GM23338 (cell line): Measurements from ENCODE around the gene DDX18. TPM values are rescaled to one million over a fixed set of nuclear protein-coding genes. Genes with fewer than 3 reads are reported as not detected.
A peak's percentile ranks its signal among the peaks of the same experiment; 100 is the strongest.

Source experiments
- ATAC-seq: fragments of 200-7000 bp; cut with Tn5 transposase; 3 replicates; pipeline ENCODE4 v1.9.1; 2020
- DNase-seq: peaks from one replicate; pipeline ENCODE4 v3.0.0-alpha.2; 2015; ENCODE audit warnings: low spot score
- H2AFZ ChIP-seq: fragments of 200-600 bp; sonication (generic); 2 replicates; pipeline ENCODE4 v1.8.0; 2016; ENCODE audit warnings: antibody characterized with exemption, mild to moderate bottlenecking, moderate library complexity
- H3F3A ChIP-seq: fragments of 200-600 bp; sonication (generic); replicated peaks from 2 replicates; pipeline ENCODE4 v1.8.0; 2017; ENCODE audit warnings: antibody characterized with exemption, mixed run types, low read depth
- H3K27ac ChIP-seq: fragments of 200-600 bp; sonication (generic); 2 replicates; pipeline ENCODE4 v1.6.1; 2016; ENCODE audit warnings: low read depth
- H3K27me3 ChIP-seq: fragments of 200-600 bp; sonication (generic); 2 replicates; pipeline ENCODE4 v1.8.0; 2016; ENCODE audit warnings: mild to moderate bottlenecking, mixed run types, moderate library complexity; ENCODE audit not compliant: insufficient read depth
- H3K36me3 ChIP-seq: fragments of 200-600 bp; sonication (generic); 2 replicates; pipeline ENCODE4 v1.8.0; 2016; ENCODE audit warnings: mild to moderate bottlenecking; ENCODE audit not compliant: insufficient read depth
- H3K4me1 ChIP-seq: fragments of 200-600 bp; sonication (generic); 2 replicates; pipeline ENCODE4 v1.8.0; 2016; ENCODE audit warnings: mild to moderate bottlenecking, moderate library complexity; ENCODE audit not compliant: insufficient read depth
- H3K4me2 ChIP-seq: fragments of 200-600 bp; sonication (generic); 2 replicates; pipeline ENCODE4 v1.7.1; 2017; ENCODE audit warnings: mixed run types
- H3K4me3 ChIP-seq: fragments of 200-600 bp; sonication (generic); 2 replicates; pipeline ENCODE4 v1.6.1; 2016; ENCODE audit warnings: mixed run types
- H3K79me2 ChIP-seq: fragments of 200-600 bp; sonication (generic); replicated peaks from 2 replicates; pipeline ENCODE4 v1.8.0; 2017; ENCODE audit warnings: mild to moderate bottlenecking; ENCODE audit not compliant: insufficient read depth
- H3K9me2 ChIP-seq: fragments of 200-600 bp; sonication (generic); 2 replicates; pipeline ENCODE4 v1.8.0; 2017; ENCODE audit not compliant: insufficient read depth
- H4K20me1 ChIP-seq: fragments of 200-600 bp; sonication (generic); replicated peaks from 2 replicates; pipeline ENCODE4 v1.8.0; 2017; ENCODE audit warnings: mild to moderate bottlenecking; ENCODE audit not compliant: insufficient read depth
- H3K27ac Mint-ChIP-seq: 2 replicates; pipeline ENCODE4 v1.8.0; 2020; ENCODE audit warnings: inconsistent platforms, mild to moderate bottlenecking, moderate library complexity, mixed read lengths
- H3K27me3 Mint-ChIP-seq: 3 replicates; pipeline ENCODE4 v1.8.0; 2022; ENCODE audit warnings: low read depth, mild to moderate bottlenecking, moderate library complexity, mixed read lengths, inconsistent platforms; ENCODE audit not compliant: insufficient read depth, poor library complexity
- H3K36me3 Mint-ChIP-seq: 3 replicates; pipeline ENCODE4 v1.8.0; 2021; ENCODE audit warnings: low read depth, mild to moderate bottlenecking, inconsistent platforms, moderate library complexity, mixed read lengths
- H3K4me1 Mint-ChIP-seq: 3 replicates; pipeline ENCODE4 v1.8.0; 2020; ENCODE audit warnings: mild to moderate bottlenecking, inconsistent platforms, mixed read lengths
- H3K4me3 Mint-ChIP-seq: 3 replicates; pipeline ENCODE4 v1.8.0; 2021; ENCODE audit warnings: moderate library complexity, mild to moderate bottlenecking, inconsistent platforms, mixed read lengths
- H3K9me3 Mint-ChIP-seq: 3 replicates; pipeline ENCODE4 v1.8.0; 2020; ENCODE audit warnings: moderate library complexity, mild to moderate bottlenecking, inconsistent platforms, mixed read lengths
- CREB1 ChIP-seq: fragments of 250-450 bp; sonication (Bioruptor Pico); IDR thresholded peaks from 2 replicates; pipeline ENCODE4 v1.5.0; 2020; ENCODE audit warnings: low read depth, mild to moderate bottlenecking, moderate library complexity
- EZH2 ChIP-seq: fragments of 200-600 bp; sonication (generic); IDR thresholded peaks from one replicate; pipeline ENCODE4 v1.8.0; 2017; ENCODE audit warnings: antibody characterized with exemption, mild to moderate bottlenecking, low read depth; ENCODE audit not compliant: unreplicated experiment
- EZH2phosphoT487 ChIP-seq: fragments of 200-600 bp; sonication (generic); IDR thresholded peaks from one replicate; pipeline ENCODE4 v1.8.1; 2018; ENCODE audit warnings: antibody characterized with exemption; ENCODE audit not compliant: unreplicated experiment
- JUNB ChIP-seq: IDR thresholded peaks from one replicate; pipeline ENCODE4 v1.6.1; 2016; ENCODE audit warnings: antibody characterized with exemption; ENCODE audit not compliant: unreplicated experiment
- NANOG ChIP-seq: IDR thresholded peaks from 2 replicates; pipeline ENCODE4 v1.6.1; 2016; ENCODE audit warnings: antibody characterized with exemption, borderline replicate concordance
- POLR2AphosphoS5 ChIP-seq: IDR thresholded peaks from 2 replicates; pipeline ENCODE4 v1.6.1; 2016; ENCODE audit warnings: antibody characterized with exemption, low read depth
- STAT1 ChIP-seq: IDR thresholded peaks from one replicate; pipeline ENCODE4 v1.6.1; 2016; ENCODE audit warnings: antibody characterized with exemption; ENCODE audit not compliant: unreplicated experiment
- ZNF331 ChIP-seq: fragments of 250-450 bp; sonication (Bioruptor Pico); IDR thresholded peaks from 2 replicates; pipeline ENCODE4 v1.5.0; 2020; ENCODE audit warnings: low read depth, mild to moderate bottlenecking, moderate library complexity
- polyA plus RNA-seq: library from polyadenylated mRNA; unstranded; fragments of >200 nt; fragmentation: Nextera tagmentation; extraction: Ambion mirVana; gene quantifications from 2 replicates; pipeline ENCODE4 v1.2.1, GENCODE V29; 2016
- total RNA-seq: library from RNA; depleted of rRNA; stranded (reverse); fragments of >200 nt; shearing (Covaris generic); gene quantifications from 2 replicates; pipeline ENCODE4 v1.2.3, GENCODE V29; 2014
- TF ChIP-seq, protein P1 (sequence below), 2 experiments: fragments of 200-600 bp in 1 of 2; sonication (generic) in 1 of 2; conservative IDR thresholded peaks; 2 replicates each; pipeline versions ENCODE4 v1.5.1 to v1.6.1; 2016 to 2017; ENCODE audit warnings: antibody characterized with exemption in 2 of 2, low read depth in 2 of 2, mild to moderate bottlenecking in 2 of 2, moderate library complexity in 1 of 2
- TF ChIP-seq, protein P2 (sequence below): IDR thresholded peaks from one replicate; pipeline ENCODE4 v1.6.1; 2018; ENCODE audit warnings: antibody characterized with exemption; ENCODE audit not compliant: unreplicated experiment
- TF ChIP-seq, protein P3 (sequence below): fragments of 250-450 bp; sonication (Bioruptor Pico); IDR thresholded peaks from 2 replicates; pipeline ENCODE4 v1.5.0; 2020; ENCODE audit warnings: mild to moderate bottlenecking, moderate library complexity

The DDX18 gene
- total and polyA plus RNA-seq, 2 experiments from 2014 or later: 102 to 169 TPM

DNA sequence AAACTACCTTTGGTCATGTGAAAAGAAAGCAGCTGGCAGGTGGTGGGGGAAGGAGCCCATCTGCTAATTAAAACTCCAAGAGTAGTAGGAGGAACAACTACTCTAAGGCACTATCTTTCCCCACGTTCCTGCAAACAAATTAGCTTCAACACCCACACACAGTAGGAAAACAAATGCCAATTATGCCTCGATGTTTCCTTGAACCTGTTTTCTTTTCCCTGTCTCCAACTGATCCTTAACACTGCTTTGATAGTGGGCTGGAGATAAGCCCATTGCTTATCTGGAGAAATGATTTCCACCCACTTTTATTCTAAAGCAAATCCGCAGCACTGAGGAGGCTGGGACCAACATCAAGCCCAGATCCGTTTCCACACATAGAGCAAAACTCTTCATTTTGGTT is 36.0 kb downstream of the DDX18 start (continued):
- TF ChIP-seq, protein P1, sequence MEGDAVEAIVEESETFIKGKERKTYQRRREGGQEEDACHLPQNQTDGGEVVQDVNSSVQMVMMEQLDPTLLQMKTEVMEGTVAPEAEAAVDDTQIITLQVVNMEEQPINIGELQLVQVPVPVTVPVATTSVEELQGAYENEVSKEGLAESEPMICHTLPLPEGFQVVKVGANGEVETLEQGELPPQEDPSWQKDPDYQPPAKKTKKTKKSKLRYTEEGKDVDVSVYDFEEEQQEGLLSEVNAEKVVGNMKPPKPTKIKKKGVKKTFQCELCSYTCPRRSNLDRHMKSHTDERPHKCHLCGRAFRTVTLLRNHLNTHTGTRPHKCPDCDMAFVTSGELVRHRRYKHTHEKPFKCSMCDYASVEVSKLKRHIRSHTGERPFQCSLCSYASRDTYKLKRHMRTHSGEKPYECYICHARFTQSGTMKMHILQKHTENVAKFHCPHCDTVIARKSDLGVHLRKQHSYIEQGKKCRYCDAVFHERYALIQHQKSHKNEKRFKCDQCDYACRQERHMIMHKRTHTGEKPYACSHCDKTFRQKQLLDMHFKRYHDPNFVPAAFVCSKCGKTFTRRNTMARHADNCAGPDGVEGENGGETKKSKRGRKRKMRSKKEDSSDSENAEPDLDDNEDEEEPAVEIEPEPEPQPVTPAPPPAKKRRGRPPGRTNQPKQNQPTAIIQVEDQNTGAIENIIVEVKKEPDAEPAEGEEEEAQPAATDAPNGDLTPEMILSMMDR (conservative IDR thresholded peaks at IDR 0.05; ENCODE audit: low read depth in 2 of 2): no peak
- TF ChIP-seq JUNB (no peak), STAT1 (no peak), EZH2 (no peak), CREB1 (CRISPR knock-in tag) (no peak), POLR2AphosphoS5 (no peak), NANOG (no peak)
- TF ChIP-seq, protein P2, sequence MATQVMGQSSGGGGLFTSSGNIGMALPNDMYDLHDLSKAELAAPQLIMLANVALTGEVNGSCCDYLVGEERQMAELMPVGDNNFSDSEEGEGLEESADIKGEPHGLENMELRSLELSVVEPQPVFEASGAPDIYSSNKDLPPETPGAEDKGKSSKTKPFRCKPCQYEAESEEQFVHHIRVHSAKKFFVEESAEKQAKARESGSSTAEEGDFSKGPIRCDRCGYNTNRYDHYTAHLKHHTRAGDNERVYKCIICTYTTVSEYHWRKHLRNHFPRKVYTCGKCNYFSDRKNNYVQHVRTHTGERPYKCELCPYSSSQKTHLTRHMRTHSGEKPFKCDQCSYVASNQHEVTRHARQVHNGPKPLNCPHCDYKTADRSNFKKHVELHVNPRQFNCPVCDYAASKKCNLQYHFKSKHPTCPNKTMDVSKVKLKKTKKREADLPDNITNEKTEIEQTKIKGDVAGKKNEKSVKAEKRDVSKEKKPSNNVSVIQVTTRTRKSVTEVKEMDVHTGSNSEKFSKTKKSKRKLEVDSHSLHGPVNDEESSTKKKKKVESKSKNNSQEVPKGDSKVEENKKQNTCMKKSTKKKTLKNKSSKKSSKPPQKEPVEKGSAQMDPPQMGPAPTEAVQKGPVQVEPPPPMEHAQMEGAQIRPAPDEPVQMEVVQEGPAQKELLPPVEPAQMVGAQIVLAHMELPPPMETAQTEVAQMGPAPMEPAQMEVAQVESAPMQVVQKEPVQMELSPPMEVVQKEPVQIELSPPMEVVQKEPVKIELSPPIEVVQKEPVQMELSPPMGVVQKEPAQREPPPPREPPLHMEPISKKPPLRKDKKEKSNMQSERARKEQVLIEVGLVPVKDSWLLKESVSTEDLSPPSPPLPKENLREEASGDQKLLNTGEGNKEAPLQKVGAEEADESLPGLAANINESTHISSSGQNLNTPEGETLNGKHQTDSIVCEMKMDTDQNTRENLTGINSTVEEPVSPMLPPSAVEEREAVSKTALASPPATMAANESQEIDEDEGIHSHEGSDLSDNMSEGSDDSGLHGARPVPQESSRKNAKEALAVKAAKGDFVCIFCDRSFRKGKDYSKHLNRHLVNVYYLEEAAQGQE: no peak

DNA sequence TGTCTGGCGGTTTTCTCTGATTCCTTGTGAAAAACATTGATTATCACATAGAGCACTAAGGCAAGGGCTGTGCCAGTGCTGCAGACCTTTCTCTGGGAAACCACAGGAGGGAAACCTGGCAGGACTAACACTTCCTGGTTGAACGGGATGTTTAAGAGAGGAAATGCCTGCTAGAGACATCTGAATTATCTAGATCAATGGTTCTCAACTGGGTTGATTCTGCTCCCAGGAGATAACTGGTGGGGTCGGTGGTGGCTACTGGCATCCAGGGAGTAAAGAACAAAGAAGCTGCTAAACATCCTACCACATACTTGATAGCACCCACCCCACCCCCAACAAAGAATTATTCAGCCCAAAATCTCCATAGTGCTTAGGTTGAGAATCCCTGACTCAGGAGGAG is 37.5 kb downstream of the DDX18 start:
- H3K27me3 ChIP-seq: no peaks in the 10 kb centered on the region
- H3K9me2 ChIP-seq: peaks cover 8% of the 10 kb centered on the region; the same call in 1 of the 2 replicates
- Mint-ChIP-seq H3K4me1 (peaks cover 38% of the 10 kb centered on the region), H3K9me3 (peaks cover 11% of the 10 kb centered on the region; the same call in 2 of the 3 replicates), H3K27ac (no peak overlapping the region), H3K36me3 (peaks cover 11% of the 10 kb centered on the region), H3K4me3 (no peak overlapping the region), H3K27me3 (peaks cover 4% of the 10 kb centered on the region)
- peaks cover 23% of the 10 kb centered on the region for H3K4me1 ChIP-seq
- peak overlapping the region; percentile 74 for H2AFZ ChIP-seq
- no peaks in the 10 kb centered on the region for H3F3A ChIP-seq
- ATAC-seq (no peak), DNase-seq (no peak)
- no peaks in the 10 kb centered on the region for H4K20me1 ChIP-seq
- no peak overlapping the region; the same call in 1 of the 2 replicates for H3K4me2 ChIP-seq
- no peak overlapping the region for H3K27ac ChIP-seq
- H3K79me2 ChIP-seq: no peaks in the 10 kb centered on the region
- no peaks in the 10 kb centered on the region for H3K36me3 ChIP-seq
- H3K4me3 ChIP-seq: no peak overlapping the region
- TF ChIP-seq ZNF331 (CRISPR knock-in tag) (no peak), JUNB (no peak), EZH2phosphoT487 (no peak)
- TF ChIP-seq, protein P3, sequence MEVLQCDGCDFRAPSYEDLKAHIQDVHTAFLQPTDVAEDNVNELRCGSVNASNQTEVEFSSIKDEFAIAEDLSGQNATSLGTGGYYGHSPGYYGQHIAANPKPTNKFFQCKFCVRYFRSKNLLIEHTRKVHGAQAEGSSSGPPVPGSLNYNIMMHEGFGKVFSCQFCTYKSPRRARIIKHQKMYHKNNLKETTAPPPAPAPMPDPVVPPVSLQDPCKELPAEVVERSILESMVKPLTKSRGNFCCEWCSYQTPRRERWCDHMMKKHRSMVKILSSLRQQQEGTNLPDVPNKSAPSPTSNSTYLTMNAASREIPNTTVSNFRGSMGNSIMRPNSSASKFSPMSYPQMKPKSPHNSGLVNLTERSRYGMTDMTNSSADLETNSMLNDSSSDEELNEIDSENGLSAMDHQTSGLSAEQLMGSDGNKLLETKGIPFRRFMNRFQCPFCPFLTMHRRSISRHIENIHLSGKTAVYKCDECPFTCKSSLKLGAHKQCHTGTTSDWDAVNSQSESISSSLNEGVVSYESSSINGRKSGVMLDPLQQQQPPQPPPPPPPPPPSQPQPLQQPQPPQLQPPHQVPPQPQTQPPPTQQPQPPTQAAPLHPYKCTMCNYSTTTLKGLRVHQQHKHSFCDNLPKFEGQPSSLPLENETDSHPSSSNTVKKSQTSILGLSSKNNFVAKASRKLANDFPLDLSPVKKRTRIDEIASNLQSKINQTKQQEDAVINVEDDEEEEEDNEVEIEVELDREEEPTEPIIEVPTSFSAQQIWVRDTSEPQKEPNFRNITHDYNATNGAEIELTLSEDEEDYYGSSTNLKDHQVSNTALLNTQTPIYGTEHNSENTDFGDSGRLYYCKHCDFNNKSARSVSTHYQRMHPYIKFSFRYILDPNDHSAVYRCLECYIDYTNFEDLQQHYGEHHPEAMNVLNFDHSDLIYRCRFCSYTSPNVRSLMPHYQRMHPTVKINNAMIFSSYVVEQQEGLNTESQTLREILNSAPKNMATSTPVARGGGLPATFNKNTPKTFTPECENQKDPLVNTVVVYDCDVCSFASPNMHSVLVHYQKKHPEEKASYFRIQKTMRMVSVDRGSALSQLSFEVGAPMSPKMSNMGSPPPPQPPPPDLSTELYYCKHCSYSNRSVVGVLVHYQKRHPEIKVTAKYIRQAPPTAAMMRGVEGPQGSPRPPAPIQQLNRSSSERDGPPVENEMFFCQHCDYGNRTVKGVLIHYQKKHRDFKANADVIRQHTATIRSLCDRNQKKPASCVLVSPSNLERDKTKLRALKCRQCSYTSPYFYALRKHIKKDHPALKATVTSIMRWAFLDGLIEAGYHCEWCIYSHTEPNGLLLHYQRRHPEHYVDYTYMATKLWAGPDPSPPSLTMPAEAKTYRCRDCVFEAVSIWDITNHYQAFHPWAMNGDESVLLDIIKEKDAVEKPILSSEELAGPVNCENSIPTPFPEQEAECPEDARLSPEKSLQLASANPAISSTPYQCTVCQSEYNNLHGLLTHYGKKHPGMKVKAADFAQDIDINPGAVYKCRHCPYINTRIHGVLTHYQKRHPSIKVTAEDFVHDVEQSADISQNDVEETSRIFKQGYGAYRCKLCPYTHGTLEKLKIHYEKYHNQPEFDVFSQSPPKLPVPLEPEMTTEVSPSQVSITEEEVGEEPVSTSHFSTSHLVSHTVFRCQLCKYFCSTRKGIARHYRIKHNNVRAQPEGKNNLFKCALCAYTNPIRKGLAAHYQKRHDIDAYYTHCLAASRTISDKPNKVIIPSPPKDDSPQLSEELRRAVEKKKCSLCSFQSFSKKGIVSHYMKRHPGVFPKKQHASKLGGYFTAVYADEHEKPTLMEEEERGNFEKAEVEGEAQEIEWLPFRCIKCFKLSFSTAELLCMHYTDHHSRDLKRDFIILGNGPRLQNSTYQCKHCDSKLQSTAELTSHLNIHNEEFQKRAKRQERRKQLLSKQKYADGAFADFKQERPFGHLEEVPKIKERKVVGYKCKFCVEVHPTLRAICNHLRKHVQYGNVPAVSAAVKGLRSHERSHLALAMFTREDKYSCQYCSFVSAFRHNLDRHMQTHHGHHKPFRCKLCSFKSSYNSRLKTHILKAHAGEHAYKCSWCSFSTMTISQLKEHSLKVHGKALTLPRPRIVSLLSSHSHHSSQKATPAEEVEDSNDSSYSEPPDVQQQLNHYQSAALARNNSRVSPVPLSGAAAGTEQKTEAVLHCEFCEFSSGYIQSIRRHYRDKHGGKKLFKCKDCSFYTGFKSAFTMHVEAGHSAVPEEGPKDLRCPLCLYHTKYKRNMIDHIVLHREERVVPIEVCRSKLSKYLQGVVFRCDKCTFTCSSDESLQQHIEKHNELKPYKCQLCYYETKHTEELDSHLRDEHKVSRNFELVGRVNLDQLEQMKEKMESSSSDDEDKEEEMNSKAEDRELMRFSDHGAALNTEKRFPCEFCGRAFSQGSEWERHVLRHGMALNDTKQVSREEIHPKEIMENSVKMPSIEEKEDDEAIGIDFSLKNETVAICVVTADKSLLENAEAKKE (CRISPR knock-in tag): no peak
- TF ChIP-seq, protein P1 (conservative IDR thresholded peaks at IDR 0.05; ENCODE audit: low read depth in 2 of 2): no peak
